Hepatocyte (in vitro differentiated cells): ENCODE measurements around the gene ING3. TPM values are rescaled to one million over a fixed set of nuclear protein-coding genes. Genes with fewer than 3 reads are reported as not detected.

Source experiments
- DNase-seq: peaks from one replicate; pipeline ENCODE4 v3.0.0-alpha.2; 2016; ENCODE audit warnings: low spot score
- H2AFZ ChIP-seq: fragments of 200-600 bp; sonication (generic); 2 replicates; pipeline ENCODE4 v1.6.0; 2016; ENCODE audit warnings: antibody characterized with exemption, mild to moderate bottlenecking
- H3K27ac ChIP-seq: fragments of 200-600 bp; sonication (generic); 2 replicates; pipeline ENCODE4 v1.5.1; 2016; ENCODE audit warnings: mild to moderate bottlenecking
- H3K27me3 ChIP-seq: fragments of 200-600 bp; sonication (generic); 2 replicates; pipeline ENCODE4 v1.6.1; 2016
- H3K36me3 ChIP-seq: fragments of 200-600 bp; sonication (generic); replicated peaks from 2 replicates; pipeline ENCODE4 v1.5.1; 2016; ENCODE audit warnings: low read depth; ENCODE audit not compliant: insufficient read depth
- H3K4me1 ChIP-seq: fragments of 200-600 bp; sonication (generic); 2 replicates; pipeline ENCODE4 v1.5.1; 2016; ENCODE audit warnings: mild to moderate bottlenecking, moderate library complexity; ENCODE audit not compliant: insufficient read depth
- H3K4me2 ChIP-seq: fragments of 200-600 bp; sonication (generic); 2 replicates; pipeline ENCODE4 v1.6.0; 2016
- H3K4me3 ChIP-seq: fragments of 200-600 bp; sonication (generic); 2 replicates; pipeline ENCODE4 v1.5.1; 2016; ENCODE audit warnings: mild to moderate bottlenecking
- H3K79me2 ChIP-seq: fragments of 200-600 bp; sonication (generic); 2 replicates; pipeline ENCODE4 v1.6.0; 2017; ENCODE audit warnings: mild to moderate bottlenecking
- H3K9me2 ChIP-seq: fragments of 200-600 bp; sonication (generic); replicated peaks from 2 replicates; pipeline ENCODE4 v1.6.0; 2017; ENCODE audit warnings: mild to moderate bottlenecking; ENCODE audit not compliant: insufficient read depth
- H3K9me3 ChIP-seq: fragments of 200-600 bp; sonication (generic); 2 replicates; pipeline ENCODE4 v1.5.1; 2016; ENCODE audit warnings: low read depth, mild to moderate bottlenecking
- H4K20me1 ChIP-seq: fragments of 200-600 bp; sonication (generic); 2 replicates; pipeline ENCODE4 v1.6.0; 2016; ENCODE audit warnings: mild to moderate bottlenecking; ENCODE audit not compliant: insufficient read depth, poor library complexity, severe bottlenecking
- CTCF ChIP-seq: fragments of 200-600 bp; sonication (generic); IDR thresholded peaks from 2 replicates; pipeline ENCODE4 v1.5.1; 2016; ENCODE audit warnings: antibody characterized with exemption, mild to moderate bottlenecking; ENCODE audit not compliant: poor library complexity
- EZH2 ChIP-seq: fragments of 200-600 bp; sonication (generic); IDR thresholded peaks from 2 replicates; pipeline ENCODE4 v1.6.1; 2016; ENCODE audit warnings: antibody characterized with exemption, mild to moderate bottlenecking, borderline replicate concordance
- EZH2phosphoT487 ChIP-seq: fragments of 200-600 bp; sonication (generic); IDR thresholded peaks from one replicate; pipeline ENCODE4 v1.6.1; 2018; ENCODE audit warnings: antibody characterized with exemption, mild to moderate bottlenecking, low read depth, moderate library complexity; ENCODE audit not compliant: unreplicated experiment, severe bottlenecking
- WGBS: methylation state at CpG from one replicate; pipeline ENCODE4 v1.1.6; 2016; ENCODE audit warnings: low lambda C conversion rate; ENCODE audit errors: missing lambda C conversion rate; 5-methylcytosine and 5-hydroxymethylcytosine counted together
- polyA plus RNA-seq: library from polyadenylated mRNA; unstranded; fragments of >200 nt; fragmentation: Nextera tagmentation; extraction: Ambion mirVana; gene quantifications from 2 replicates; pipeline ENCODE4 v1.2.1, GENCODE V29; 2016
- total RNA-seq: library from RNA; depleted of rRNA; stranded (reverse); fragments of >200 nt; gene quantifications from 2 replicates; pipeline ENCODE4 v1.2.3, GENCODE V29; 2014

ING3 gene
- total and polyA plus RNA-seq, 2 experiments from 2014 or later, result 14.1 to 29.6 TPM

GRCh38 chr7:121008816-121009215, 58.2 kb downstream of the ING3 start:
- no peak overlapping the region for H3K4me2 ChIP-seq
- no peak overlapping the region for H3K27ac ChIP-seq
- no peaks in the 10 kb centered on the region for H3K27me3 ChIP-seq
- TF ChIP-seq CTCF, result no peak
- TF ChIP-seq EZH2phosphoT487, result no peak
- TF ChIP-seq EZH2, result no peak
- no peak overlapping the region for H3K4me3 ChIP-seq
- H3K4me1 ChIP-seq, result peaks cover 19% of the 10 kb centered on the region
- H3K9me3 ChIP-seq, result no peaks in the 10 kb centered on the region
- peaks cover 37% of the 10 kb centered on the region for H3K79me2 ChIP-seq
- H3K36me3 ChIP-seq, result no peaks in the 10 kb centered on the region
- WGBS, result 60% methylated on average over 2 of the region's 2 CpGs
- no peak overlapping the region for H2AFZ ChIP-seq
- H4K20me1 ChIP-seq, result no peaks in the 10 kb centered on the region
- no peaks in the 10 kb centered on the region for H3K9me2 ChIP-seq
- DNase-seq, result no peak

GRCh38 chr7:121011401-121011800, 60.8 kb downstream of the ING3 start:
- no peak for DNase-seq
- H3K27me3 ChIP-seq, result no peaks in the 10 kb centered on the region
- H3K27ac ChIP-seq, result no peak overlapping the region
- H3K4me3 ChIP-seq, result no peak overlapping the region
- no peaks in the 10 kb centered on the region for H3K9me3 ChIP-seq
- no peak for TF ChIP-seq CTCF
- no peak for TF ChIP-seq EZH2
- 74% methylated on average over 1 of the region's 1 CpG for WGBS
- H4K20me1 ChIP-seq, result no peaks in the 10 kb centered on the region
- no peak overlapping the region for H3K4me2 ChIP-seq
- no peaks in the 10 kb centered on the region for H3K9me2 ChIP-seq
- peaks cover 14% of the 10 kb centered on the region for H3K4me1 ChIP-seq
- no peaks in the 10 kb centered on the region for H3K36me3 ChIP-seq
- H2AFZ ChIP-seq, result no peak overlapping the region
- H3K79me2 ChIP-seq, result peaks cover 26% of the 10 kb centered on the region

- no peaks in the 10 kb centered on the region for H3K27me3 ChIP-seq
- no peak overlapping the region for H3K4me3 ChIP-seq
- H3K27ac ChIP-seq, result no peak overlapping the region
- no peaks in the 10 kb centered on the region for H3K9me2 ChIP-seq
- no peaks in the 10 kb centered on the region for H4K20me1 ChIP-seq
- H3K9me3 ChIP-seq, result no peaks in the 10 kb centered on the region
- TF ChIP-seq EZH2phosphoT487 (no peak), CTCF (no peak), EZH2 (no peak)
- peaks cover 26% of the 10 kb centered on the region for H3K79me2 ChIP-seq
- H3K4me1 ChIP-seq, result peaks cover 6% of the 10 kb centered on the region
- H2AFZ ChIP-seq, result no peak overlapping the region
- no peak overlapping the region for H3K4me2 ChIP-seq
- 93% methylated on average over 6 of the region's 6 CpGs for WGBS
- no peaks in the 10 kb centered on the region for H3K36me3 ChIP-seq
- no peak for DNase-seq
Observed at GRCh38 chr7:121012170-121012874, 61.7 kb downstream of the ING3 start.

- no peak overlapping the region for H3K27ac ChIP-seq
- no peaks in the 10 kb centered on the region for H3K36me3 ChIP-seq
- H3K27me3 ChIP-seq, result no peaks in the 10 kb centered on the region
- no peaks in the 10 kb centered on the region for H3K9me3 ChIP-seq
- H3K4me1 ChIP-seq, result peaks cover 3% of the 10 kb centered on the region
- no peak for DNase-seq
- WGBS, result 65% methylated on average over 2 of the region's 2 CpGs
- H2AFZ ChIP-seq, result no peak overlapping the region
- no peaks in the 10 kb centered on the region for H3K9me2 ChIP-seq
- peaks cover 22% of the 10 kb centered on the region for H3K79me2 ChIP-seq
- no peak overlapping the region for H3K4me3 ChIP-seq
- H3K4me2 ChIP-seq, result no peak overlapping the region
- H4K20me1 ChIP-seq, result no peaks in the 10 kb centered on the region
- TF ChIP-seq EZH2phosphoT487, result no peak
- no peak for TF ChIP-seq CTCF
- TF ChIP-seq EZH2, result no peak
Observed at GRCh38 chr7:121012919-121013318, 62.3 kb downstream of the ING3 start.
